Regular cardiac myocyte (primary cell): Measurements from ENCODE around the gene BMP8B. TPM values are rescaled to one million over a fixed set of nuclear protein-coding genes. Genes with fewer than 3 reads are reported as not detected.

Source experiments
- total RNA-seq: library from RNA; depleted of rRNA; stranded (reverse); fragments of >200 nt; gene quantifications from 2 replicates; pipeline ENCODE4 v1.2.3, GENCODE V29; 2014

BMP8B gene, protein sequence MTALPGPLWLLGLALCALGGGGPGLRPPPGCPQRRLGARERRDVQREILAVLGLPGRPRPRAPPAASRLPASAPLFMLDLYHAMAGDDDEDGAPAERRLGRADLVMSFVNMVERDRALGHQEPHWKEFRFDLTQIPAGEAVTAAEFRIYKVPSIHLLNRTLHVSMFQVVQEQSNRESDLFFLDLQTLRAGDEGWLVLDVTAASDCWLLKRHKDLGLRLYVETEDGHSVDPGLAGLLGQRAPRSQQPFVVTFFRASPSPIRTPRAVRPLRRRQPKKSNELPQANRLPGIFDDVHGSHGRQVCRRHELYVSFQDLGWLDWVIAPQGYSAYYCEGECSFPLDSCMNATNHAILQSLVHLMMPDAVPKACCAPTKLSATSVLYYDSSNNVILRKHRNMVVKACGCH
- total RNA-seq, result not detected in 2 replicates

DNA sequence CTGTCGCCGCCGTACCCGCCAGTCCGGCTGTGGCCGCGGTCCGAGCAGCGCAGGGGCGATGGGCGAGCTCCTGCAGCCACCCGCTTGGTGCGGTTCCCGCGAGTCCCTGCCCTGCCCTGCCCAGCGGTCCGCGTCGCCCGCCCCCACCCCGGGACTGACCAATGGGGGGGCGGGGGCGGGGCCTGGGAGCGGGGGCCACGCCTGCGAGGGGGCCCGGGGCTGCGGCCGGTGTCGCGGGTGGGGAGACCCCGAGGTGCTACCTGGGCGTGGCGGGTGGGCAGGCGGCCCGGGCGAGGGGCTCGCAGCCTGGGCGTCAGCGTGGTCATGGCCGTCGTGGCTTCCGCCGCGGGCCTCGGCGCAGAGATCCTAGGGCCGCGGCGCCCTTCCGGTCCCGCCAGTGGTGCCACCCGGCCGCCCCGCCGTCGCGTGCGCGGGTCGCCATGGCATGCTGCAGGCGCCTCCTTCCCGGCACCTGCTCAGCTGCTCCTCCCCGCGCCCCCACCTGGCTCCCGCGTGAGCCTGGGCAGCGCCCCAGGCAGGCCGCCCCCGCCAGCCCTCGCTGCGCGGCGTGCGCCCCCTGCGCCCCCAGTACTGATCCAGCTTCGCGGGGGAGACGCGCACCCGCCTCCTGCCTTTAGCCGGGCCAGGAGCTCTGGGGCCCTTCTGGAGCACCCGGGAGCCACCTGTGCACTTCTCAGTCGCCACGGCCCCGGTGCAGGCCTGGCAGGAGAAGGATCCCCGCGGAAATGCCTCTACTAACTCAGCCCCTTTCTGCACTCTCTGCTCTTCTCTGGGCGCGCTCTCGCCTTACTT is at the start of gene BMP8B:
Gene BMP8B, minus strand, starts transcription at position 108 of the 813 bp plus-strand sequence. CDS start 380 bp downstream, outside the sequence.

DNA sequence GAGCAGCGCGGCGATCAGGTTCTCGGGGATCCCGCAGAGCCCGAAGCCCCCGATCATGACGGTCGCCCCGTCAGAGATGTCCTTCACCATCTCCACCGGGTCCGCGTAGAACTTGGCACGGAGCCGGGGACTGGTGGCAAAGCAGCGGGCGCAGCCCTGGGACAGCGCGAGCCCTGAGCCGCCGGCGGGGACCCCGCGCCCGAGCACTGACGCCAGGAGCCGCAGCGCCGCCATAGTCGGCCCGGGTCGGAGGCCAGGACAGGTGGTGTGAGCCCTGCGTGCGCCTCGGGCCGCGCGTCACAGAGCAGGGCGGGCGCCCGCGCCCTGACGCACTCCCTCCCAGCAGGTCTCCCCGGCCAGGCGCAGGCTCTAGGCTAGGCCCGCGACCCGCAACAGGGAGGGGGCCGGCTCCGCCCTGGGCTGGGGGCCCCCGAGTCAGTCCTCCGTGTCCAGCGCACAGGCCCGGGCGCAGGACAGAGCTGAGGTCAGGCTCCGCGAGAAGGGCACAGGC is 17.6 kb downstream of the BMP8B start, which contains the start of gene OXCT2:
Gene OXCT2, minus strand, starts transcription at position 327 of the 511 bp plus-strand sequence. Its CDS starts 93 bp downstream, at position 234.

DNA sequence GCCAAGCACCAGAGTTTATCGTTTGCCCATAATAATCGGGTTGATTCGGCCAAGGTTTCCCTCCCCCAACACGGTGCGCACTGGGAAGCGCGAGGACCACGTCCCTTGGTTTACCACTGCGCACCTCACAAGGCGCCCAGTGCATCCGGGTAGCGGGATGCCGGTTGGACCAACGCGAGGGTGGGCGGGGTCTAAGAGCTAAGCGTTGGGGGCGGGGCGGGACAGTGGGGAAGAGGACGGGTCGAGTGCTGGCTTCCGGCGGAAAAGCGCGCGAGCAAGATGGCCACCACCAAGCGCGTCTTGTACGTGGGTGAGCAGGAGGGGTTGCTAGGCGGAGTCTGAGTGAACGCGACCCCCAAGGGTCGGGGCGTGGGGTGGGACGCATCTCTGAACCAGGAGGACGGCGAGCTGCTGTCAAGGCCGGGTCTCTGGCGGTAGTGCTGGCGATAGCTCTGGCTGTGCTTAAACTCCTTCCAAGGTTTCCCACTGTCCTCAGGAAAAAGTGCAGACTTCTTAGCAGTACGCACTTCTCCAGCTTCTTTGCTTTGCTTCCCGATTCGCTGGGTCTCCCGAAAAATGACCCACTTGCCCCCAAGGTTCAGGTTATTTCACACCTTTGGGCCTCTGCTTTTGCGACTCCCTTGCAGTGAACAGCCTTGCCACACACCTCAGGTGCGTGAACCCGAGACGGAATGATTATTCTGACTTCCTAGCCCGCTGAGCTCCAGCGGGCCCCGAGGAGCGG is 49.9 kb downstream of the BMP8B start, which contains the start of gene PPIE:
Gene PPIE, plus strand, starts transcription at position 261 of the 745 bp plus-strand sequence. Its CDS starts 19 bp downstream, at position 280.

Other genes starting within 250 kb of the BMP8B start
- gene PABPC4, start 212.1 kb downstream of the BMP8B start, total RNA-seq, result 191 and 243 TPM in 2 replicates
- gene HEYL, start 149.2 kb downstream of the BMP8B start, total RNA-seq, result 0.19 and 0.28 TPM in 2 replicates
- gene NT5C1A, start 116.8 kb downstream of the BMP8B start, total RNA-seq, result not detected in 2 replicates
- gene HPCAL4, start 97.4 kb downstream of the BMP8B start, total RNA-seq, result under 0.01 TPM in 1 of 2 replicates, not detected in the other
- 32.7 and 46.4 TPM in 2 replicates for gene PPIE, start 50.0 kb downstream of the BMP8B start, total RNA-seq
- gene OXCT2, start 17.5 kb downstream of the BMP8B start, total RNA-seq, result 0.96 and 1.7 TPM in 2 replicates
- gene TRIT1, start 94.6 kb upstream of the BMP8B start, total RNA-seq, result 27.0 and 37.2 TPM in 2 replicates
- 0.58 and 2.3 TPM in 2 replicates for gene MYCL, start 113.1 kb upstream of the BMP8B start, total RNA-seq
- 5.4 and 6.1 TPM in 2 replicates for gene MFSD2A, start 166.3 kb upstream of the BMP8B start, total RNA-seq